Memory B cell (primary cell): ENCODE results near the gene CSNK2A1.
"Not testable (repeated sequence)": the region's sequence is repeated elsewhere in the genome, so short reads cannot be mapped to it uniquely, and the experiment has no call there.

Source experiments
- ATAC-seq: fragments of 150-1000 bp; cut with Tn5 transposase; 2 replicates; pipeline ENCODE4 v1.10.0; 2021; ENCODE audit warnings: low read depth, mild to moderate bottlenecking, moderate library complexity
- DNase-seq, 2 donors: peaks; one replicate each; pipeline ENCODE4 v3.0.0; 2022; ENCODE audit warnings: low spot score in 2 of 2
- H3K27ac Mint-ChIP-seq: one replicate; pipeline ENCODE4 v1.8.0; 2022; ENCODE audit warnings: mild to moderate bottlenecking, moderate library complexity, mixed read lengths
- H3K27me3 Mint-ChIP-seq: one replicate; pipeline ENCODE4 v1.8.0; 2022; ENCODE audit warnings: mixed read lengths
- H3K36me3 Mint-ChIP-seq: one replicate; pipeline ENCODE4 v1.8.0; 2022; ENCODE audit warnings: mild to moderate bottlenecking, mixed read lengths
- H3K4me1 Mint-ChIP-seq: one replicate; pipeline ENCODE4 v1.8.0; 2022; ENCODE audit warnings: mixed read lengths
- H3K4me3 Mint-ChIP-seq: one replicate; pipeline ENCODE4 v1.8.0; 2022; ENCODE audit warnings: mild to moderate bottlenecking, moderate library complexity, mixed read lengths
- H3K9me3 Mint-ChIP-seq: one replicate; pipeline ENCODE4 v1.8.0; 2022; ENCODE audit warnings: mixed read lengths

Gene CSNK2A1

DNA sequence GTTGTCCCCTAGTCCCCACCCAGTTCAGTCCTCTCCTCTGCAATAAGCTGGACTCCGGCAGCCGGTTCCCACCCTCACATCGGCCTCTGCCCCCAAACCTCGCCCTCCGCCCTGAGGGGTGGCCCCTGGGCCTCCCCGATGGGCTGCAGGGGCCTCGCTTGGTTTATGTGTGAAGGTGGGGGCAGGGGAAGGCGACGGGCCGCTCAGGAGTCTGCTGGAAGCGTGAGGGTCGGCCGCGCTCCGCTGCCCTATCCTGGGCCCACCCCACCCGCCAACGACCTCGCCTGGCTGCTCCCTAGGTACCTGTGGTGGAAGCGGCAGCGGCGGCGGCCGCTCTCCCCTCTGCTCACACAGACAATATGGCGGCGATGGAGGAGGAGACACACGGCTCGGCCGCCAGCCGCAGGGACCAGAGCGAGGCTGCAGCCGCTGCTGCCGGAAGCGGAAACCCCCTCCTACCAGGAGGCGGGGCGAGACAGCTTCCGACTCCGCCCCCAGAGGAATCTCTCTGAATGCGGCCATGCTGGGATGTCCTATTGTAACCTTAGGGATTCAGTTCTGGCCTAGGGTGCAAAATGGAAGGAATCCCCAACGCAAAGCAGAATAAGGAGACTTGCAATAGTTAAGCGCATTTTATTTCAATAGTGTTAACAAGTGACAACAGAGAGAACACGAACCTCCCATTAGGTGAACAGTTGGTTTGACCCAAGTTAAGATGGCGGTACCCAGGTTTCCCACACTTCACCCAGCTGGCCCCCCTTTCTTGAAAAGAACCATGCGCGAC, at the start of gene CSNK2A1:
CSNK2A1 (minus strand) TSS at position 422 of the 784 bp plus-strand sequence. CDS start 35,239 bp downstream, outside the sequence.
- Mint-ChIP-seq H3K27me3 (no peaks in the 10 kb centered on the region), H3K36me3 (peaks cover 5% of the 10 kb centered on the region), H3K27ac (peak within 1 kb of the TSS; percentile 100), H3K9me3 (no peaks in the 10 kb centered on the region), H3K4me3 (peak within 1 kb of the TSS; percentile 96), H3K4me1 (peaks cover 29% of the 10 kb centered on the region)
- DNase-seq (peak; percentile 98), ATAC-seq (peak; percentile 91)

DNA sequence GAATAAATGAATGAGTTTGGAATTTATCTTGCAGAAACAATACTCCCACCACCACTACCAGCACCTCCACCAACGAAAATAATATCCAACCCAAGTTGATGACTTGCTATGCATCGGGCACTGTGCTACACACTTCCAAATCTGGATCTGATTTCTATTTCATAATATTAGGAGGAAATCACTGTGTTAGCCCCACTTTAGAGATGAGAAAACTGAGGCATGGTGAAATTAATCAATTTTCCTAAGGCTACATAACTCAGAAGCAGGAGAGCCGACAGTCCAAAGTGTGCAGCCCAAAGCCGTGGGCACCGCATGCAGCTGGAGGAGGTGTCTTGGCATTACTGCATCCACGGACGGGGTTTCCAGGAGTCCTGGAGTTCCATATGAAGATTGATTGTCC, 48.9 kb upstream of the CSNK2A1 start:
- H3K4me1 Mint-ChIP-seq: no peaks in the 10 kb centered on the region
- no peaks in the 10 kb centered on the region for H3K36me3 Mint-ChIP-seq
- no peak for ATAC-seq
- H3K27ac Mint-ChIP-seq: no peak overlapping the region
- DNase-seq: no peak
- H3K9me3 Mint-ChIP-seq: no peaks in the 10 kb centered on the region
- peaks cover 7% of the 10 kb centered on the region for H3K27me3 Mint-ChIP-seq
- no peak overlapping the region for H3K4me3 Mint-ChIP-seq

DNA sequence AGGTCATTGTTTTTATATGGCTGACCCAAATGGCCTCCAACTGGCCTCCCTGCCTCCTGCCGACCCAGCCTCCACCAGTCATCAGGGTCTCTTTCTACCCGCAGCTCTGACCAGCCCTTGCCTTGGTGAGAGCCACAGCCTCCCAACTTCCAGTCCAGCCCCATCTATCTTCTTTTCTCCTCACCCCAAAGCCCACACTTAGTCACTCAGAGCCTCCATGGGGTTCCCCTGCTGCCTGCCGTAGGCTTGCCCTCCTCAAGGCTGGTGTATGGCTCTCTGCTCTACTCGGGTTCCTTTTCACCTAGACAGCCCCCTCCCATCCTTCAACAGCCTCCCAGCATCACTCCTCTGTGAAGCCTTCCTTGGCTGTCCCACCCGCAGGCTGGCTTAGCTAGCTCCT, 48.4 kb upstream of the CSNK2A1 start:
- no peak overlapping the region for H3K27ac Mint-ChIP-seq
- peaks cover 7% of the 10 kb centered on the region for H3K27me3 Mint-ChIP-seq
- H3K4me3 Mint-ChIP-seq: no peak overlapping the region
- no peaks in the 10 kb centered on the region for H3K36me3 Mint-ChIP-seq
- H3K9me3 Mint-ChIP-seq: no peaks in the 10 kb centered on the region
- no peak for ATAC-seq
- DNase-seq: no peak
- H3K4me1 Mint-ChIP-seq: no peaks in the 10 kb centered on the region

DNA sequence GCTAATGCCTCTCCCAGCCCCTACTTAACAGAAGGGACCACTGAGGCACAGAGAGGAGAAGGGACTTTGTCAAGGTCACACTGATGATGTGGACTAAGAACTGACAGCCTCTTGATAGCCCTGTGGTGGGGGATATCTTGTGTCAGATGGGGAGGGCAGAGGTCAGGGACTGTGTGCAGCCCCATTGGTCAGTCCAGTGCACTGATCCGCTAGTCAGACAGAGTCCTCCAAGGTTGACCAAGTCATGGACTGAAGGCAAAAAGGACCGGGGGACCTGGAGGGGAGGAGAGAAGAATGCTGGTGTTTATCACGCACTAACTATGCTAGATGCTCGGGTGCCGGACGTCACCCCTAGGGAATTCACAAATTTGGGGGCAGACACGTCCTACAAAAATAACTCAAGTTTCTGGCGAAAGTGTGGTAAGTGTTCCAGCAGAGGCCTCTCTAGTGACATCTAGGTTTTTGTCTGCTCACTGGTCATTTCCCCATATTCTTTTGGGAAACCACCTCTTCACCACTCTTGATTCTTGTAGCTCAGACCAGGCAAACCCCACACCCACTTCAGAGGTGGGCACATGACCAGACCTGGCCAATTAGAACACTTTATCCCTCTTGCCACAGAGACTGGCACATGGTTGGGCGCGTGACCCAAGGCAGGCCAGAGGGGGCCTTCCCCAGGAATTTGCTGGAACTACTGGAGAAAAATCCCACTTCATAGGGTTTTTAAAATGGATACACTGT, 45.5 kb upstream of the CSNK2A1 start:
- no peaks in the 10 kb centered on the region for H3K9me3 Mint-ChIP-seq
- peak; percentile 73 for ATAC-seq

DNA sequence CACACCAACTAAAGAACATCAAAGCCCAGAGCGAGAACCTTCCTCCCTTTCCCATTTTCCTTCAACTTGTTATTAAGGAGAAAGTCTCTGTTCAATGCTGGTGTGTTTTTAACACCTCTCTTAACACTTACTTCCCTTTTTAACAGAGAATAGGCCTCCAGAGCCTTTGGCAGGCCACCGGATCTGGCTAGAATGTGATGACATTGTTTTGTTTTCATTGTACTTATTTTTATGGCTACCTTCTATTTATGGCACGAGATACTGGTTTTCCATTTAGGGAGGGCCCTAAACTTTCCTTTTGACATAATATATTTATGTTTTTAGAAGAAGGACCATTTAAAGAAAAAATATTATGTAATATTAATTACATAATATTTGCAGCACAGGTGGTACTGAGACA, 44.9 kb upstream of the CSNK2A1 start:
- DNase-seq (no peak), ATAC-seq (no peak)
- H3K27me3 Mint-ChIP-seq: peaks cover 9% of the 10 kb centered on the region
- no peaks in the 10 kb centered on the region for H3K36me3 Mint-ChIP-seq
- no peaks in the 10 kb centered on the region for H3K4me1 Mint-ChIP-seq
- no peak overlapping the region for H3K27ac Mint-ChIP-seq
- H3K9me3 Mint-ChIP-seq: no peaks in the 10 kb centered on the region
- no peak overlapping the region for H3K4me3 Mint-ChIP-seq

More for the DNA sequence above, 45.5 kb upstream of the CSNK2A1 start:
- H3K4me1 Mint-ChIP-seq: no peaks in the 10 kb centered on the region
- H3K27ac Mint-ChIP-seq: no peak overlapping the region
- H3K4me3 Mint-ChIP-seq: no peak overlapping the region
- DNase-seq: no peak
- H3K36me3 Mint-ChIP-seq: no peaks in the 10 kb centered on the region
- peaks cover 10% of the 10 kb centered on the region for H3K27me3 Mint-ChIP-seq

DNA sequence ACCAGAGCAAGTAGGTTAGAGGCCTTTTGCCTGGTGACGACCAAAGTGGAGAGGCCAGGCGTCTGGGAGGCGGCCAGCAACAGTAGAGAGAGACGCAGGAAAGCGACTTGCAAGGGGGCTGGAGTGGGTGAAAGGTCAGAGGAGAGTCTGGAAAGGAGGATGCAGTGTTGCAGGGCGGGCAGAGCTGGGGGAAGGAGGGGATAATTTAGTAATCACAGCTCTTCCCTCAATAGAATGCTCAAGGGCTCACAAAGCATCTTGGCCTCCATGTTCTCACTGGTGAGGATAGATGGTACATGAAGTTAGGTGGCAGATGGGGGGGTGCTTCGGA, 41.3 kb upstream of the CSNK2A1 start:
- ATAC-seq (no peak), DNase-seq (no peak)
- Mint-ChIP-seq H3K4me3 (no peak overlapping the region), H3K9me3 (no peaks in the 10 kb centered on the region), H3K27me3 (peaks cover 11% of the 10 kb centered on the region), H3K4me1 (no peaks in the 10 kb centered on the region), H3K27ac (no peak overlapping the region), H3K36me3 (no peaks in the 10 kb centered on the region)

DNA sequence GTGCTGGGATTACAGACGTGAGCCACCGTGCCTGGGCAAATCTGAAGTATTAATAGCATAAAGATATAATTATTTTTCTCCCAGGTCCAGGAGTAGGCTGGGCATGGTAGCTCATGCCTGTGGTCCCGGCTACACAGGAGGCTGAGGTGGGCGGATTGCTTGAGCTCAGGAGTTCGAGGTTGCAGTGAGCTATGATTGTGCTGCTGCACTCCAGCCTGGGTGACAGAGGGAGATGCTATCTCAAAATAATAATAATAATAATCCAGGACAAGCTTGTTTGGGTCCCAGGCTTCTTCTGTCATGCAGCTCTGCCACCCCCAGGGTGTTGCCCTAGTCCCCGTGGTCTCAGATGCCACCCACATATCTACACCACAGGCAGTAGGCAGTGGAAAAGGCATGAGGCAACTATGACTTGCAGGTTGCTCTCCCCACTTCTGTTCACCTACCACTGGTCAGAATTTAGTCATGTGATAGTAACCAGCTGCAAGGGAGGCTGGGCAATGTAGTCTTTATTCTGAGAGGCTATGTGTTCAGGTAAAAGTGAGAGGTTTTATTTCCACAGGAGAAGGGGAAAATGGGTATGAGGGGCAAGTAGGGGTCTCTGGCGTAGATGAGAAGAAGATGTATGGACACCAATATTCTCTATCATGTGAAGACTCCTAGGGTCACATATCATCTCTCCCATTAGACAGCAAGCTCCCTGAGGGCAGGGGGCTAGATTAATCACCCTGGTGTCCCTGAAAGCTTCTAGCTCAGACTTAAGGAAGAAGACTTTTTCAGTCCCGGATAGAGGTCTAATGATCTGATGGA, 40.8 kb upstream of the CSNK2A1 start:
- Mint-ChIP-seq H3K36me3 (no peaks in the 10 kb centered on the region), H3K4me1 (no peaks in the 10 kb centered on the region), H3K9me3 (no peaks in the 10 kb centered on the region), H3K4me3 (no peak overlapping the region), H3K27ac (no peak overlapping the region), H3K27me3 (peaks cover 11% of the 10 kb centered on the region)
- ATAC-seq (peak; percentile 29), DNase-seq (no peak)

DNA sequence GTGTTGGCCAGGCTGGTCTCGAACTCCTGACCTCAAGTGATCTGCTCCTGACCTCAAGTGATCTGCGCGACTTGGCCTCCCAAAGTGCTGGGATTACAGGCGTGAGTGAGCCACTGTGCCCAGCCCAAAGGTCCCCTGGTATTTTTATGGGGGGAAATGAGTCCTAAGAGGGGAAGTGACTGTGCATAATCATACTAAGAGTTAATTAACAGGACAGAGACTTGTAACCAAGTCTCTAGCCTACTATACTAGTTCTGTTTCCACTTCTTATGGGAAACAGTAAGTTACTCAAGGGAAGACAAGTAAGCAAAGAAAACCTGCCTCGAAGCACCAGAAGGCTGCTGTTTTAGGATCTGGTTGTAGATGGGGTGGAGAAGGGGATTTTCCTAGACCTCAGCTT, 38.6 kb upstream of the CSNK2A1 start:
- H3K27me3 Mint-ChIP-seq: peaks cover 11% of the 10 kb centered on the region
- no peak for DNase-seq
- no peaks in the 10 kb centered on the region for H3K4me1 Mint-ChIP-seq
- no peak for ATAC-seq
- H3K27ac Mint-ChIP-seq: no peak overlapping the region
- H3K4me3 Mint-ChIP-seq: no peak overlapping the region
- H3K9me3 Mint-ChIP-seq: no peaks in the 10 kb centered on the region
- no peaks in the 10 kb centered on the region for H3K36me3 Mint-ChIP-seq

DNA sequence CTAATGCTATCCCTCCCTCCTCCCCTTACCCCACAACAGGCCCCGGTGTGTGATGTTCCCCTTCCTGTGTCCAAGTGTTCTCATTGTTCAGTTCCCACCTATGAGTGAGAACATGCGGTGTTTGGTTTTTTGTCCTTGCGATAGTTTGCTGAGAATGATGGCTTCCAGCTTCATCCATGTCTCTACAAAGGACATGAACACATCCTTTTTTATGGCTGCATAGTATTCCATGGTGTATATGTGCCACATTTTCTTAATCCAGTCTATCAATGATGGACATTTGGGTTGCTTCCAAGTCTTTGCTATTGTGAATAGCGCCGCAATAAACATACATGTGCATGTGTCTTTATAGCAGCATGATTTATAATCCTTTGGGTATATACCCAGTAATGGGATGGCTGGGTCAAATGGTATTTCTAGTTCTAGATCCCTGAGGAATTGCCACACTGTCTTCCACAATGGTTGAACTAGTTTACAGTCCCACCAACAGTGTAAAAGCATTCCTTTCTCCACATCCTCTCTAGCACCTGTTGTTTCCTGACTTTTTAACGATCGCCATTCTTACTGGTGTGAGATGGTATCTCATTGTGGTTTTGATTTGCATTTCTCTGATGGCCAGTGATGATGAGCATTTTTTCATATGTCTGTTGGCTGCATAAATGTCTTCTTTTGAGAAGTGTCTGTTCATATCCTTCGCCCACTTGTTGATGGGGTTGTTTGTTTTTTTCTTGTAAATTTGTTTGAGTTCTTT, 35.5 kb upstream of the CSNK2A1 start:
- H3K9me3 Mint-ChIP-seq, H3K4me3 Mint-ChIP-seq, H3K4me1 Mint-ChIP-seq, DNase-seq, H3K36me3 Mint-ChIP-seq, H3K27ac Mint-ChIP-seq, ATAC-seq, H3K27me3 Mint-ChIP-seq: not testable (repeated sequence)

DNA sequence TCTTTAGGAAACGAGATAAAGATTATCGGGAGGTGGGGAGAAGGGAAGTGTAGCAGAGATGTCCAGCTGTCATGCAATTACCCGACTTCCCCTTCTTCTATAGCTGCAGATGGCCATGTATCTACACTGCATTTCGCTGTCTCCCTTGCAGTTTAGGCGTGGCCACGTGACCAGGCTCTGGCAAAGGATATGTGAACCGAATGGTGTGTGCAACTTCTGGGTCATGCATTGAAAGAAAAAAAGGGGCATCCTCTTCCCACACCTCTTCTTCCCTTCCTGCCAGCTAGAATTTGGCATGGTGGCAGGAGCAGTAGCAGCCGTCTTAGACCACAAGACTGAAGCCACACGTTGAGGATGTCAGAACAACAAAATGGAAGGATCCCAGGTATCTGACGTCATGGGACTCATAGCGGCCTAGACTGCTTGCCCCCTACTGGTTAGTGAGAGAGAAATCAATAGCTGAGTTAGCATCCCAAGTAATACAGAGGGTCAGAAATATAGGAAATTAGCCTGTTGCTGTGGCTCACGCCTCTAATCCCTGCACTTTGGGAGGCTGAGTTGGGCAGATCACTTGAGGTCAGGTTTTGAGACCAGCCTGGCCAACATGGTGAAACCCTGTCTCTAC, 33.7 kb upstream of the CSNK2A1 start:
- DNase-seq (no peak), ATAC-seq (peak; percentile 44)
- H3K27ac Mint-ChIP-seq: no peak overlapping the region
- no peaks in the 10 kb centered on the region for H3K4me1 Mint-ChIP-seq
- no peak overlapping the region for H3K4me3 Mint-ChIP-seq
- no peaks in the 10 kb centered on the region for H3K36me3 Mint-ChIP-seq
- no peaks in the 10 kb centered on the region for H3K9me3 Mint-ChIP-seq
- peaks cover 11% of the 10 kb centered on the region for H3K27me3 Mint-ChIP-seq

DNA sequence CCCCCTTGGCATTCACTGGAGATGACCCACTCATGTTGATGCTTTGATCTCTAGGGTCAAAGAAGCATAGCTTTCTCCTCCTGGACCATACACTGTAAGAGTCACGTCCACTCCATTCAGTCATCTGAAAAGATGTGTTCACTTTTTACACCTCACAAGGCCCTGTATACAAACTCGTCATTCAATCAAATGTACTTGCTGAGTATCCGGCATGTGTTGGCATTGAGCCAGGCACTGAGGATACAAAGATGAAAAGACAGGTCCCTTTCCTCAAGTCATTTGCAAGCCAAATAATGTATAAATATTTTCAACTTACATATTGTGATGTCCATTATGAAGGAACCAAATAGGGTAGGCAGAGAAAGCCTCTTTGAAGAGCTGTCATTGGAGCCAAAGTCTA, 32.6 kb upstream of the CSNK2A1 start:
- no peak overlapping the region for H3K27ac Mint-ChIP-seq

DNA sequence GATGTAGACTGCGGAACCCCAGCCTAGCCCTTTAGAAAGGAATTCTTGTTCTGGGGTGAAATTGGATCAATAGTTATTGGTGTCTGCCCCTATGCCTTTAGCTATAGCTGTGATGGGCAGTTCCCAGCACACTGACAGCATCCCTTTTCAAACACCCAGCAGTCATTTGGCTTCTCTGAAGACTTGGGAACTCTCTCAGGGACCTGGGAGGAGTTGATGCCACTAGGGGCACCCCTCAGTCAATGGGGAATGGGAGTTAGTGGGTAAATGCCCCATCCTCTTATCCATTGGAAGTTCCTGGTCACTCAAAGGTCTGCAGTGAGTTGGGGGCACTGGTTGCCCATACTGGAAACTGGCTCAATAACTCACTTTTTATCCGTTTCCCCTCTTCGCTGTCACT, 31.6 kb upstream of the CSNK2A1 start:
- Mint-ChIP-seq H3K36me3 (no peaks in the 10 kb centered on the region), H3K27me3 (peaks cover 13% of the 10 kb centered on the region), H3K4me1 (no peaks in the 10 kb centered on the region), H3K9me3 (no peaks in the 10 kb centered on the region), H3K4me3 (no peak overlapping the region), H3K27ac (no peak overlapping the region)
- DNase-seq (no peak), ATAC-seq (no peak)

More for the DNA sequence above, 32.6 kb upstream of the CSNK2A1 start:
- no peaks in the 10 kb centered on the region for H3K9me3 Mint-ChIP-seq
- DNase-seq (no peak), ATAC-seq (no peak)
- H3K4me3 Mint-ChIP-seq: no peak overlapping the region
- H3K36me3 Mint-ChIP-seq: no peaks in the 10 kb centered on the region
- no peaks in the 10 kb centered on the region for H3K4me1 Mint-ChIP-seq
- peaks cover 13% of the 10 kb centered on the region for H3K27me3 Mint-ChIP-seq

DNA sequence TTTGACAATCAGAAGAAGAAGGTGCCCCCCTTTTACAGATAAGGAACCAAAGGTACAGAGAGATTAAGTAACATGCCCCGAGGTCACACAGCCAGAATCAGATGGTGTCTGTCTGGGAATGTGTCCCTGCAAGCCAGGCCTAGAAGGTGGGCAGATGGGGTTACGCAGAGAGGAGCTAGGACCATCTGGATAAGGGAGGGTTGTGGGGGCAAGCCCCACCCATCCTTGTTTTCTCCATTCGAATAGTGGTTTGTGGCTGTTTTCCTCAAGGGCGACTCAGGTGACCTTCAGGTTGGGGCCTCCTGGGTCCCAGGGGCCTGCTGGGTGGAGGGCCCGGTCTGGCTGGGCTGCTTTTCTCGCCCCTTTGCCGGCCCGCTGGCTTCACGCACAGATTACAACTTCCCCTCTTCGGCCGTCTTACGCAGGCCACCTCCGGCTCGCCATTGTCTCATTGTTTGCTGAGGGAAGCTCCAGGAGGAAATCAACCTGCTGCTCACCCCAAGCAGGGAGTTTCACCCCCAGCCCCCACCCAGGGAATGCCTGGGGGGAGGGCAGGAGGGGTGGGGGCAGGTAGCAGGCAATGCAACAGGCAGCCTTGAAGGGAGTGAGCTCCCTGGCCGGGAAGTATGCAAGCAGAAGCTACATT, 30.8 kb upstream of the CSNK2A1 start:
- ATAC-seq: no peak
- no peak overlapping the region for H3K4me3 Mint-ChIP-seq
- peaks cover 13% of the 10 kb centered on the region for H3K27me3 Mint-ChIP-seq
- no peaks in the 10 kb centered on the region for H3K36me3 Mint-ChIP-seq
- H3K4me1 Mint-ChIP-seq: no peaks in the 10 kb centered on the region
- H3K9me3 Mint-ChIP-seq: no peaks in the 10 kb centered on the region
- H3K27ac Mint-ChIP-seq: no peak overlapping the region
- no peak for DNase-seq
